ENCODE data around the gene PLN.

The PLN gene

GRCh38 chr6:118522422-118522821 is 25.7 kb upstream of the PLN start:
- peaks cover 4 to 5% of the 10 kb centered on the region in 2 experiments; a peak in 2 of 3 replicates for H3K36me3 ChIP-seq (ENCODE audit: control insufficient read depth in 2 of 2, insufficient read depth in 1 of 2, low read length in 2 of 2)
- POLR2A ChIA-PET: no interaction called here
- CTCF ChIA-PET: no interaction called here
- H3K4me1 ChIP-seq (ENCODE audit: control insufficient read depth, insufficient read depth, low read length): no peaks in the 10 kb centered on the region
- H3K27ac ChIP-seq (ENCODE audit: extremely low read depth, low read depth, low read length): no peak overlapping the region
- no peak for TF ChIP-seq ZBTB44 (tag by site-specific recombination; IDR thresholded peaks at IDR 0.05)
- TF ChIP-seq ZNF792 (tag by site-specific recombination; IDR thresholded peaks at IDR 0.05): no peak
- TF ChIP-seq ZBTB21 (tag by site-specific recombination; IDR thresholded peaks at IDR 0.05): no peak
- no peak for TF ChIP-seq ZIC2 (tag by site-specific recombination; IDR thresholded peaks at IDR 0.05)
- no peak for TF ChIP-seq ZNF777 (tag by site-specific recombination; IDR thresholded peaks at IDR 0.05; ENCODE audit: borderline replicate concordance)
- no peak for TF ChIP-seq ZNF530 (tag by site-specific recombination; IDR thresholded peaks at IDR 0.05; ENCODE audit: low read depth)
- no peaks in the 10 kb centered on the region for H3K9me3 ChIP-seq (ENCODE audit: control insufficient read depth, insufficient read depth, low read depth, low read length)
- H3K4me3 ChIP-seq (ENCODE audit: low read depth, low read length): no peak overlapping the region

GRCh38 chr6:118523216-118523615 is 24.9 kb upstream of the PLN start:
- H3K4me3 ChIP-seq (ENCODE audit: low read depth, low read length): no peak overlapping the region
- ChIA-PET CTCF (no interaction called here), POLR2A (no interaction called here)
- no peak overlapping the region for H3K27ac ChIP-seq (ENCODE audit: extremely low read depth, low read depth, low read length)
- no peaks in the 10 kb centered on the region for H3K4me1 ChIP-seq (ENCODE audit: control insufficient read depth, insufficient read depth, low read length)
- H3K9me3 ChIP-seq (ENCODE audit: control insufficient read depth, insufficient read depth, low read depth, low read length): no peaks in the 10 kb centered on the region
- TF ChIP-seq ZNF37A (tag by site-specific recombination; IDR thresholded peaks at IDR 0.05): no peak
- no peak for TF ChIP-seq ZNF19 (tag by site-specific recombination; IDR thresholded peaks at IDR 0.05; ENCODE audit: low read depth)
- TF ChIP-seq OSR2 (tag by site-specific recombination; IDR thresholded peaks at IDR 0.05): no peak
- no peak for TF ChIP-seq ZNF211 (tag by site-specific recombination; IDR thresholded peaks at IDR 0.05; ENCODE audit: low read depth)
- no peak for TF ChIP-seq ZNF530 (tag by site-specific recombination; IDR thresholded peaks at IDR 0.05; ENCODE audit: low read depth)
- TF ChIP-seq ZNF121 (tag by site-specific recombination; IDR thresholded peaks at IDR 0.05): no peak
- no peak for TF ChIP-seq AEBP2 (tag by site-specific recombination; IDR thresholded peaks at IDR 0.05; ENCODE audit: borderline replicate concordance)
- TF ChIP-seq ZNF354C (tag by site-specific recombination; IDR thresholded peaks at IDR 0.05; ENCODE audit: borderline replicate concordance, low read depth): no peak
- TF ChIP-seq ZNF830 (tag by site-specific recombination; IDR thresholded peaks at IDR 0.05; ENCODE audit: low read depth): no peak
- no peak for TF ChIP-seq SALL2 (tag by site-specific recombination; IDR thresholded peaks at IDR 0.05; ENCODE audit: borderline replicate concordance)
- no peak for TF ChIP-seq BCL11B (tag by site-specific recombination; IDR thresholded peaks at IDR 0.05; ENCODE audit: low read depth)
- TF ChIP-seq, protein P1, sequence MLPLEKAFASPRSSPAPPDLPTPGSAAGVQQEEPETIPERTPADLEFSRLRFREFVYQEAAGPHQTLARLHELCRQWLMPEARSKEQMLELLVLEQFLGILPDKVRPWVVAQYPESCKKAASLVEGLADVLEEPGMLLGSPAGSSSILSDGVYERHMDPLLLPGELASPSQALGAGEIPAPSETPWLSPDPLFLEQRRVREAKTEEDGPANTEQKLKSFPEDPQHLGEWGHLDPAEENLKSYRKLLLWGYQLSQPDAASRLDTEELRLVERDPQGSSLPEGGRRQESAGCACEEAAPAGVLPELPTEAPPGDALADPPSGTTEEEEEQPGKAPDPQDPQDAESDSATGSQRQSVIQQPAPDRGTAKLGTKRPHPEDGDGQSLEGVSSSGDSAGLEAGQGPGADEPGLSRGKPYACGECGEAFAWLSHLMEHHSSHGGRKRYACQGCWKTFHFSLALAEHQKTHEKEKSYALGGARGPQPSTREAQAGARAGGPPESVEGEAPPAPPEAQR (tag by site-specific recombination; IDR thresholded peaks at IDR 0.05): no peak
- no peak for TF ChIP-seq KLF10 (tag by site-specific recombination; IDR thresholded peaks at IDR 0.05)
- TF ChIP-seq ZNF248 (tag by site-specific recombination; IDR thresholded peaks at IDR 0.05): no peak
- TF ChIP-seq ZNF610 (tag by site-specific recombination; IDR thresholded peaks at IDR 0.05; ENCODE audit: borderline replicate concordance): no peak
- H3K36me3 ChIP-seq (ENCODE audit: control insufficient read depth in 2 of 2, insufficient read depth in 1 of 2, low read length in 2 of 2): peaks cover 4 to 5% of the 10 kb centered on the region in 2 experiments; a peak in 2 of 3 replicates
